Adipose tissue (tissue), 3 donors: ENCODE measurements around the gene PTPRR. TPM values are rescaled to one million over a fixed set of nuclear protein-coding genes. Genes with fewer than 3 reads are reported as not detected.

Source experiments
- H3K27ac ChIP-seq: one replicate; pipeline ENCODE4 v1.5.1; 2013; ENCODE audit warnings: low read depth, low read length
- WGBS, 3 donors: extraction: QIAGEN DNeasy Blood & Tissue Kit; methylation state at CpG; one replicate each; pipeline ENCODE4 v1.1.7; 2013; 5-methylcytosine and 5-hydroxymethylcytosine counted together
- polyA plus RNA-seq, 3 donors: library from polyadenylated mRNA; stranded (reverse); fragments of 200-250 nt; gene quantifications; one replicate each; pipeline ENCODE4 v1.2.3, GENCODE V29; 2013
- donor health status: healthy with polysubstance abuse.
- donor health status: Bipolar disorder and iron deficiency.
- donor health status: healthy.

The PTPRR gene
- polyA plus RNA-seq: 1 to 10 TPM in 1 of 3 donors, under 1 TPM in 2; 0.08 to 1.1 (median 0.21) TPM

- 2 to 4% (median 3%) methylated on average over 28 to 29 of the region's 29 CpGs for WGBS, 3 donors
- H3K27ac ChIP-seq: no peak within 1 kb of the TSS
These were observed at the start of gene PTPRR for GRCh38 chr12:70920251-70920851. PTPRR (minus strand) TSS chr12:70920738; CDS start chr12:70920390, 348 bp downstream.

GRCh38 chr12:70966996-70967790 is 46.7 kb upstream of the PTPRR start:
- 84 to 91% (median 88%) methylated on average over 8 of the region's 8 CpGs for WGBS, 3 donors

GRCh38 chr12:70966046-70966445 is 45.5 kb upstream of the PTPRR start:
- no peak overlapping the region for H3K27ac ChIP-seq
- 67 to 84% (median 78%) methylated on average over 2 of the region's 2 CpGs for WGBS, 3 donors

More at GRCh38 chr12:70966996-70967790, 46.7 kb upstream of the PTPRR start:
- no peak overlapping the region for H3K27ac ChIP-seq

- no peak overlapping the region for H3K27ac ChIP-seq
- 63 to 78% (median 73%) methylated on average over 4 of the region's 4 CpGs for WGBS, 3 donors
These were observed 44.5 kb upstream of the PTPRR start for GRCh38 chr12:70964867-70965510.

- WGBS, 3 donors: 60 to 63% (median 63%) methylated on average over 3 of the region's 3 CpGs
- no peak overlapping the region for H3K27ac ChIP-seq
These were observed 42.6 kb upstream of the PTPRR start for GRCh38 chr12:70963081-70963660.

- WGBS, 3 donors: 50 to 65% (median 62%) methylated on average over 2 of the region's 2 CpGs
- H3K27ac ChIP-seq: no peak overlapping the region
These were observed 41.8 kb upstream of the PTPRR start for GRCh38 chr12:70962226-70962794.

- WGBS, 3 donors: 60 to 71% (median 61%) methylated on average over 1 of the region's 1 CpG
- no peak overlapping the region for H3K27ac ChIP-seq
These were observed 39.9 kb upstream of the PTPRR start for GRCh38 chr12:70960484-70960883.

- H3K27ac ChIP-seq: no peak overlapping the region
- WGBS, 3 donors: 93 to 98% (median 97%) methylated on average over 1 of the region's 1 CpG
These were observed 34.9 kb upstream of the PTPRR start for GRCh38 chr12:70955415-70955814.

- 83 to 86% (median 86%) methylated on average over 2 of the region's 2 CpGs for WGBS, 3 donors
- H3K27ac ChIP-seq: no peak overlapping the region
These were observed 29.9 kb upstream of the PTPRR start for GRCh38 chr12:70950451-70950850.

- no peak overlapping the region for H3K27ac ChIP-seq
These were observed 28.4 kb upstream of the PTPRR start for GRCh38 chr12:70948976-70949336.

- H3K27ac ChIP-seq: no peak overlapping the region
- WGBS, 3 donors: 75 to 79% (median 77%) methylated on average over 6 of the region's 6 CpGs
These were observed 27.9 kb upstream of the PTPRR start for GRCh38 chr12:70948236-70948975.

- 46 to 58% (median 49%) methylated on average over 3 of the region's 3 CpGs for WGBS, 3 donors
- H3K27ac ChIP-seq: no peak overlapping the region
These were observed 15.8 kb upstream of the PTPRR start for GRCh38 chr12:70936203-70936813.

- 81 to 90% (median 87%) methylated on average over 4 of the region's 4 CpGs for WGBS, 3 donors
- H3K27ac ChIP-seq: no peak overlapping the region
These were observed 12.6 kb upstream of the PTPRR start for GRCh38 chr12:70933133-70933532.

- H3K27ac ChIP-seq: no peak overlapping the region
These were observed 8.5 kb upstream of the PTPRR start for GRCh38 chr12:70929029-70929428.

GRCh38 chr12:70928071-70928470 is 7.5 kb upstream of the PTPRR start:
- WGBS, 3 donors: 88 to 100% (median 93%) methylated on average over 1 of the region's 1 CpG
- no peak overlapping the region for H3K27ac ChIP-seq

GRCh38 chr12:70927356-70927755 is 6.8 kb upstream of the PTPRR start:
- WGBS, 3 donors: 84 to 90% (median 89%) methylated on average over 2 of the region's 2 CpGs

GRCh38 chr12:70925539-70925938 is 5.0 kb upstream of the PTPRR start:
- H3K27ac ChIP-seq: no peak overlapping the region
- 45 to 64% (median 51%) methylated on average over 1 of the region's 1 CpG for WGBS, 3 donors

More at GRCh38 chr12:70927356-70927755, 6.8 kb upstream of the PTPRR start:
- H3K27ac ChIP-seq: no peak overlapping the region

- no peak overlapping the region for H3K27ac ChIP-seq
- 20 to 23% (median 20%) methylated on average over 9 of the region's 9 CpGs for WGBS, 3 donors
These were observed 353 bp upstream of the PTPRR start for GRCh38 chr12:70920891-70921290.
